RCC 7860 (cell line): ENCODE measurements around the gene RAB30.
A peak's percentile ranks its signal among the peaks of the same experiment; 100 is the strongest.
"Not testable (repeated sequence)": the region's sequence is repeated elsewhere in the genome, so short reads cannot be mapped to it uniquely, and the experiment has no call there.

Source experiments
- DNase-seq: peaks from one replicate; pipeline ENCODE4 v3.0.0-alpha.2; 2015; ENCODE audit warnings: low spot score
- FAIRE-seq: peaks from 2 replicates; lab custom pipeline; 2012; peaks lifted over from hg19 to GRCh38; lab: Jason Lieb, UNC

RAB30 gene

GRCh38 chr11:83012168-83013067 lies 59.3 kb downstream of the RAB30 start:
- DNase-seq = no peak
- FAIRE-seq = no peak

GRCh38 chr11:83011333-83012167 lies 60.1 kb downstream of the RAB30 start:
- DNase-seq (no peak), FAIRE-seq (no peak)

GRCh38 chr11:83009999-83010398 lies 61.7 kb downstream of the RAB30 start:
- FAIRE-seq (no peak), DNase-seq (no peak)

GRCh38 chr11:83009136-83009535 lies 62.6 kb downstream of the RAB30 start:
- not testable (repeated sequence) for FAIRE-seq, DNase-seq

GRCh38 chr11:83008581-83008923 lies 63.1 kb downstream of the RAB30 start:
- DNase-seq (no peak), FAIRE-seq (no peak)

GRCh38 chr11:83007909-83008580 lies 63.7 kb downstream of the RAB30 start:
- no peak for DNase-seq
- no peak for FAIRE-seq

GRCh38 chr11:83007477-83007876 lies 64.2 kb downstream of the RAB30 start:
- DNase-seq (no peak), FAIRE-seq (no peak)

GRCh38 chr11:83006877-83007330 lies 64.8 kb downstream of the RAB30 start:
- FAIRE-seq (no peak), DNase-seq (no peak)

GRCh38 chr11:83004746-83005556 lies 66.7 kb downstream of the RAB30 start:
- FAIRE-seq = no peak
- DNase-seq = peak; percentile 30

- FAIRE-seq (no peak), DNase-seq (no peak)
Observed at GRCh38 chr11:83002522-83002921, 69.2 kb downstream of the RAB30 start.

GRCh38 chr11:83002053-83002452 lies 69.6 kb downstream of the RAB30 start:
- DNase-seq = no peak
- no peak for FAIRE-seq

GRCh38 chr11:83000381-83000780 lies 71.3 kb downstream of the RAB30 start:
- FAIRE-seq = no peak
- no peak for DNase-seq

- FAIRE-seq (no peak), DNase-seq (no peak)
Observed at GRCh38 chr11:82999232-82999631, 72.5 kb downstream of the RAB30 start.

GRCh38 chr11:82998697-82999096 lies 73.0 kb downstream of the RAB30 start:
- DNase-seq (no peak), FAIRE-seq (no peak)

GRCh38 chr11:82996966-82997606 lies 74.6 kb downstream of the RAB30 start:
- FAIRE-seq = no peak
- DNase-seq = no peak

- DNase-seq (no peak), FAIRE-seq (no peak)
Observed at GRCh38 chr11:82995754-82996398, 75.8 kb downstream of the RAB30 start.

GRCh38 chr11:82995235-82995634 lies 76.5 kb downstream of the RAB30 start:
- FAIRE-seq = no peak

GRCh38 chr11:82994604-82995230 lies 77.0 kb downstream of the RAB30 start:
- no peak for DNase-seq
- FAIRE-seq = no peak

More at GRCh38 chr11:82995235-82995634, 76.5 kb downstream of the RAB30 start:
- no peak for DNase-seq

- FAIRE-seq = no peak
- DNase-seq = no peak
Observed at GRCh38 chr11:82992223-82992622, 79.5 kb downstream of the RAB30 start.
